Stimulated activated naive CD8-positive, alpha-beta T cell treated with anti-CD3 and anti-CD28 coated beads, Interleukin-15, amount 100 ng/mL, for 72 hours (primary cell): ENCODE results near the gene TCERG1L.

Experiments
- ATAC-seq: fragments of 150-1000 bp; cut with Tn5 transposase; 2 replicates; pipeline ENCODE4 v1.10.0; 2021; ENCODE audit warnings: mild to moderate bottlenecking, moderate library complexity
- DNase-seq, 2 donors: peaks; one replicate each; pipeline ENCODE4 v3.0.0; 2021 to 2022
- H3K27ac Mint-ChIP-seq, 2 donors: one replicate each; pipeline ENCODE4 v1.8.0; 2022; ENCODE audit warnings: mild to moderate bottlenecking in 2 of 2, mixed read lengths in 2 of 2, moderate library complexity in 2 of 2
- H3K27me3 Mint-ChIP-seq: one replicate; pipeline ENCODE4 v1.8.0; 2022; ENCODE audit warnings: mixed read lengths
- H3K4me1 Mint-ChIP-seq: one replicate; pipeline ENCODE4 v1.8.0; 2022; ENCODE audit warnings: mild to moderate bottlenecking, mixed read lengths
- H3K4me3 Mint-ChIP-seq, 2 donors: one replicate each; pipeline ENCODE4 v1.8.0; 2022; ENCODE audit warnings: mild to moderate bottlenecking in 2 of 2, mixed read lengths in 2 of 2, moderate library complexity in 1 of 2
- H3K9me3 Mint-ChIP-seq, 2 donors: one replicate each; pipeline ENCODE4 v1.8.0; 2022; ENCODE audit warnings: mixed read lengths in 2 of 2

Gene TCERG1L

GRCh38 chr10:131205556-131205955, 106.0 kb downstream of the TCERG1L start:
- no peak overlapping the region for H3K4me3 Mint-ChIP-seq
- peaks cover 0 to 7% of the 10 kb centered on the region in 2 donors for H3K9me3 Mint-ChIP-seq
- DNase-seq (no peak), ATAC-seq (no peak)
- peaks cover 9% of the 10 kb centered on the region for H3K27me3 Mint-ChIP-seq
- H3K4me1 Mint-ChIP-seq, result no peaks in the 10 kb centered on the region
- H3K27ac Mint-ChIP-seq, result no peak overlapping the region

DNA sequence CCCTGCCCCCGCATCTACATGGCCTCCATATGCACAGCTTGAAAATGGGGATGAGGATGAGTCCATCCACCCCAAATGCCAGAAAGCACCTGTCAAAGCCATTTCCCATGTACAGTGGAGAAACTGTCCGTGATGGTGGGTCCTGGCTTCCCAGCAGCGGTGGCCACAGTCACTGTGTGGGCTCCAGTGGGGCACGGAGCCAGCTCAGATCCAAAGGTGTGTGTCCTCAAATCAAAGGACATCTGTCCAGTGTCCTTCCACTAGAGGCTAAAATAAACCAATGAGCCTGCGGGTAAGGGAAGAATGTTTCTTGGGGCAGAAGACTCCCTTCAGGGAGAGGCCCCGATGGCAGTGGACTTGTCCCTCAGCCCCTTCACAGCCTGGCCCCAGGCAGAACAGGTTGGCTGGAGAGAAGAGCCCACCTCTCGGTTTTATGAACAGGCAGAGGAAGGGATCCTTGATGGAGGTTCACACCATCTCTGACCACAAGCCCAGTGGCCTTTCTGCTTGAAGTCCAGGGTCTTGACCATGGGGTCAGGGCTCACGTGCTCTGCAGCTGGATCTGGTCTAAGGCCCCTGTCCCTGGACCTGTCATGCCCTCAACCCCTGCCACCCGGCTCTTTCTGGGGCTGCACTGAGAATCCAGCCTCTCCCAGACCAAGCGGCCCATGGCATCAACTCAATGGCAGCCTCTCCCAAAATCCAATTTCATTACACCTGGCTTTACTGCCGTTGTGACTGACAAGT, 106.9 kb downstream of the TCERG1L start:
- no peak overlapping the region for H3K4me3 Mint-ChIP-seq
- no peak for DNase-seq
- H3K27me3 Mint-ChIP-seq, result peaks cover 19% of the 10 kb centered on the region
- H3K9me3 Mint-ChIP-seq, result peaks cover 0 to 7% of the 10 kb centered on the region in 2 donors
- H3K27ac Mint-ChIP-seq, result no peak overlapping the region
- no peaks in the 10 kb centered on the region for H3K4me1 Mint-ChIP-seq
- ATAC-seq, result no peak

GRCh38 chr10:131203456-131204357, 107.8 kb downstream of the TCERG1L start:
- DNase-seq, result no peak
- H3K27ac Mint-ChIP-seq, result no peak overlapping the region
- peaks cover 0 to 7% of the 10 kb centered on the region in 2 donors for H3K9me3 Mint-ChIP-seq
- no peaks in the 10 kb centered on the region for H3K4me1 Mint-ChIP-seq
- ATAC-seq, result no peak
- no peak overlapping the region for H3K4me3 Mint-ChIP-seq
- peaks cover 28% of the 10 kb centered on the region for H3K27me3 Mint-ChIP-seq

DNA sequence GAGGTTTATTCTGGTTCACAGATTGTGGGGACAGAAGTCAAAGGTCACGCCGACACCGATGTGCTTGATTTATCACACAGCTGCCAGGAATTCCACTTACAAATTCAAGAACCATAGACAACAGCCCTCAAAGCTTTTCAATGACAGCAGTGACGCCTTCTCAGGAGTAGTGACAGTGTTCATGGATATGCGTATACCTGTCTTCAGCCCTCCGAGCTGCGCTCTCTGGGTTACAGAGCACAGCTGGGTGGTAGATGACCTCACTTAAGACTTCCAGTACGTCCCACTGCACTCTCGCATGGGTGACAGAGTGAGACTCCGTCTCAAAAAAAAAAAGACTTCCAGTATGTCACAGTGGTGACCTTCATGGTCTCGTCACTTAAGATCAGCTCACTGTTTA, 108.5 kb downstream of the TCERG1L start:
- Mint-ChIP-seq H3K9me3 (peaks cover 0 to 7% of the 10 kb centered on the region in 2 donors), H3K4me3 (no peak overlapping the region), H3K27ac (no peak overlapping the region), H3K27me3 (peaks cover 35% of the 10 kb centered on the region), H3K4me1 (no peaks in the 10 kb centered on the region)
- no peak for DNase-seq
- no peak for ATAC-seq

DNA sequence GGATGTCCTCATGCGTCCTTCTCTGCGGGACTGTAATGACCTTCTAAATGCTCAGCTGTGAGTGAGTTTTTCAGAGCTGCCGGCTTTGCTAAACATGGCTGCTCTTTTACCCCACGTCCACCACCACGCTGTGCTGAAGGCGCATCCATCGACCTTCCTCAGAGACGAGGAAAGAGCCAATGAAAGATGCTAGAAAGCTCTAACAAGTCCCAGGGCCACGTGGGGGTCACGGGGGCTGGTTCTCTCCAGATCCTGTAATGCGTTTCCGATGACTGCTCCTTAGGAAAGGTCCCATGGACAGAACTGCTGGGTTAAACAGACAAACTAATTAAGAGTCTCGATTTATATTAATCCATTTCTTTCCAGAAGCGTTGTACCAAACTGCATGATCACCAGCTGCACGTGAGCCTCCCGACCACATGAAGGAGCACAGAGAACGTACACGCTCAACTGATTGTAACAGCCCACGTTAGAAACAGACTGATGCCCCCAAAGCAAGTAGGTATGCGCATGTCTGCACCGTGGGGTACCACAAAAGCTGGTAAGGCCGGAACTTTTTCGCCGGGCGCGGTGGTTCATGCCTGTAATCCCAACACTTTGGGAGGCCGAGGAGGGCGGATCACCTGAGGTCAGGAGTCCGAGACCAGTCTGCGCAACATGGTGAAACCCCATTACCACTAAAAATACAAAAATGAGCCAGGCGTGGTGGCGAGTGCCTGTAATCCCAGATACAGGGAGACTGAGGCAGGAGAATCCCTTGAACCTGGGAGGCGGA, 109.6 kb downstream of the TCERG1L start:
- Mint-ChIP-seq H3K27me3 (peaks cover 35% of the 10 kb centered on the region), H3K9me3 (peaks cover 0 to 7% of the 10 kb centered on the region in 2 donors), H3K27ac (no peak overlapping the region), H3K4me3 (no peak overlapping the region), H3K4me1 (no peaks in the 10 kb centered on the region)
- no peak for DNase-seq
- ATAC-seq, result no peak

DNA sequence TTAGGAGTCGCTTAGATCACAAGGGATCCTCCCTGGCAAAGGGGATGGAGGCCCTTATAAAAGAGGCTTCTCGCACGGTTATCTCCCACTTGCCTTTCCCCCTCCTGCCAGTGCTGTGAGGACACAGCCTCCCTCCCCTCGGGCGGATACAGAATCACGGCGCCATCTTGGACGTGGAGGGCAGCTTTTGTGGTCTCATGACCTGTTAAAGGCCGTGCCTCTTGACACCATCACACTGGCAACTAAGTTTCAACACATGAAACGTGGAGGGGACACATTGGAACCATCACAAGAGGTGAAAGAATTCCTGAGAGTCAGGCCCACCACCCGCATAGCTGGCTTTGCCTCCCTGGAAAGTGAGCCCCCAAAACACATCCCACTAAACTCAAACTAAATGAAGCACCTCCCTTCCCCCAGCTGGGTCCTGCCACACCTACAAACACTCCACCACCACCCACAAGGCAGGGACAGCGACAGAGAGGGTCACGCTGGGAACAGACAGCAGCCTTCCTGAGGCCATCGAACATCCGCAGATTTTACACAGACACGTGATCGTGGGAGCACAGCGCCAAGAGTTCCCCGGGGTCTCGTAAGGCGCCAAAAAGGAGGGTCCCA, 110.6 kb downstream of the TCERG1L start:
- H3K4me3 Mint-ChIP-seq, result no peak overlapping the region
- peaks cover 0 to 7% of the 10 kb centered on the region in 2 donors for H3K9me3 Mint-ChIP-seq
- no peak overlapping the region for H3K27ac Mint-ChIP-seq
- DNase-seq (no peak), ATAC-seq (no peak)
- H3K4me1 Mint-ChIP-seq, result no peaks in the 10 kb centered on the region
- H3K27me3 Mint-ChIP-seq, result peaks cover 36% of the 10 kb centered on the region

DNA sequence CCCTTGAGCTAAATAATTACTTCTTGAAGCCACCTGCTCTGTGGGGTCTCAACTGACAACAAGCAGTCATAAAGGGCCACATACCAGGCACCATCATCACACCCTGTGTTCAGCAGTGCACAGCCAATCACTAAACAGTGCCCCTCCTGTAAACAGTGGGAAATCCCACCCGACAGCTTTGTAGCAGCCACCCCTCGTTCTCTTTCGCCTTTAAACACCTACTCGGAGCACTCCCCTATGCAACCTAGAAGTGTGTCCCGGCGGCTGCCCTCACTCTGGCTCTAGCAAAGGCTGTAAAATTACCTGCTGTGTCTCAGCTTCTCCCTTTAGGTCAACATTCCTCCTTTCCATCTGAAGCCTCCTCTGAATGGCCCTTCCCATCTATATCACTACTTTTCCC, 111.9 kb downstream of the TCERG1L start:
- H3K9me3 Mint-ChIP-seq, result peaks cover 0 to 7% of the 10 kb centered on the region in 2 donors
- H3K27me3 Mint-ChIP-seq, result peaks cover 41% of the 10 kb centered on the region
- H3K4me1 Mint-ChIP-seq, result no peaks in the 10 kb centered on the region
- DNase-seq, result no peak
- no peak overlapping the region for H3K27ac Mint-ChIP-seq
- H3K4me3 Mint-ChIP-seq, result no peak overlapping the region
- no peak for ATAC-seq

DNA sequence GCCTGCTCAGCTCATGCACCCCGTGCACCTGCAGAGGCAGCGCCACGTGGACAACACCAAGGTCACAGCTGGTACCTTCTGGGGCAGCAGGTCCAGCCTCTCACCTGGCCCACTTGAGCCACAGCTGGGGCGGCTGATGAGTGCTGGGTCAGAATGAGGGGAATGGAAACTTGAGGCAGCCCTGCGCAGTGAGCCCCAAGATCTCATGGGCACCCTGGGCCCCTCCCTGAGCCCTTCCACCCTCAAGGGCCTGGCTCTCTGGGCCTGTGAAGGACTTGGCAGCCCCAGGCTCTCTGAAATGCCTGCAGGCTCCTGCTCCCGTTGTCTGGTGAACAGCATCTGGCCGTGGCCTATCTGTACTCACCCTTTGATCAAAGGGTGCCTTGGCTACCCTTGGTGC, 112.7 kb downstream of the TCERG1L start:
- no peaks in the 10 kb centered on the region for H3K4me1 Mint-ChIP-seq
- no peak overlapping the region for H3K27ac Mint-ChIP-seq
- DNase-seq, result no peak
- H3K4me3 Mint-ChIP-seq, result no peak overlapping the region
- peak; percentile 15 for ATAC-seq
- H3K27me3 Mint-ChIP-seq, result peaks cover 41% of the 10 kb centered on the region
- H3K9me3 Mint-ChIP-seq, result peaks cover 0 to 5% of the 10 kb centered on the region in 2 donors

DNA sequence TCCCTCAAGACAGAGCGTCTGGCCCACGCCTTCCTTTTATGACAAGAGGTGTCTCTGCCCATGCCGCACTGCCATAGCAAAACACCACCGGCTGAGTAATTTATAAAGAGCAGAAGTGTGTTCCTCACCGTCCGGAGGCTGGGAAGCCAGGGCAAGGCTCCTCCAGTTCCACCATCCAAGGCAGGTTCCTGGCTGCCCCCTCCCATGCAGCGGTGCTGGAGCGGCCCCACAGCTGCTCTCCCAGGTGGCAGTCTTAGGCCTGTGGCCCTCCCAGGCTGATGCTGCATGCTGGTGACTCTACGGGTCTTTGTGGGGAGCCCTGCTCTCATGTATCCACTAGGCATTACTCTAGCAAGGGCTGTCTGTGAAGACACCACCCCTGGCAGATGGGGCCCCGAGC, 113.1 kb downstream of the TCERG1L start:
- DNase-seq (no peak), ATAC-seq (peak; percentile 7)
- no peak overlapping the region for H3K27ac Mint-ChIP-seq
- H3K4me3 Mint-ChIP-seq, result no peak overlapping the region
- H3K4me1 Mint-ChIP-seq, result no peaks in the 10 kb centered on the region
- H3K27me3 Mint-ChIP-seq, result peaks cover 41% of the 10 kb centered on the region
- H3K9me3 Mint-ChIP-seq, result peaks cover 0 to under 1% of the 10 kb centered on the region in 2 donors

- peaks cover 0 to 8% of the 10 kb centered on the region in 2 donors for H3K9me3 Mint-ChIP-seq
- ATAC-seq (no peak), DNase-seq (no peak)
- H3K27ac Mint-ChIP-seq, result no peak overlapping the region
- H3K4me1 Mint-ChIP-seq, result no peaks in the 10 kb centered on the region
- peaks cover 39% of the 10 kb centered on the region for H3K27me3 Mint-ChIP-seq
- no peak overlapping the region for H3K4me3 Mint-ChIP-seq
Observed at GRCh38 chr10:131196176-131196885, 115.2 kb downstream of the TCERG1L start.

GRCh38 chr10:131195558-131196159, 115.9 kb downstream of the TCERG1L start:
- no peak for ATAC-seq
- Mint-ChIP-seq H3K9me3 (peaks cover 0 to 14% of the 10 kb centered on the region in 2 donors), H3K27me3 (peaks cover 33% of the 10 kb centered on the region), H3K4me1 (no peaks in the 10 kb centered on the region), H3K27ac (no peak overlapping the region), H3K4me3 (no peak overlapping the region)
- DNase-seq, result no peak

DNA sequence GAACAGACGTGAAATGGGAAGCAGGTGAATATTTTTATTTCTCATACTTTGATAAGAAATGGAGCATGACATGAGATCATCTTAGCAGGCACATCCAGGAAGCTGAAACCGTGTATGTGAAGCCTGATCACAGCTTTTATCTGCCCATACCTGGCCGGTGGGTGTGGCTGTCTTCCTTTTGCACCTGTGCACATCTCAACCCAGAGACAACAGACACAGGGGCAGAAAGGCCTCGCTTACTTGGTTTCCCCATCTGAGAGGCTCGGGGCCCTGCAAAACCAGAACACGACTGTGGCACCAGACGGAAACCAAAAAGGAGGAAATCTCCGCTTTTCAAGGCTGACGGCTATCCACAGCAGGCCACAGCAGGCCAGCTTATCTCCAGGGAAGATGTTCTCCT, 116.4 kb downstream of the TCERG1L start:
- Mint-ChIP-seq H3K4me3 (no peak overlapping the region), H3K27me3 (peaks cover 27% of the 10 kb centered on the region), H3K9me3 (peaks cover 0 to 15% of the 10 kb centered on the region in 2 donors), H3K27ac (no peak overlapping the region), H3K4me1 (no peaks in the 10 kb centered on the region)
- ATAC-seq (no peak), DNase-seq (no peak)

DNA sequence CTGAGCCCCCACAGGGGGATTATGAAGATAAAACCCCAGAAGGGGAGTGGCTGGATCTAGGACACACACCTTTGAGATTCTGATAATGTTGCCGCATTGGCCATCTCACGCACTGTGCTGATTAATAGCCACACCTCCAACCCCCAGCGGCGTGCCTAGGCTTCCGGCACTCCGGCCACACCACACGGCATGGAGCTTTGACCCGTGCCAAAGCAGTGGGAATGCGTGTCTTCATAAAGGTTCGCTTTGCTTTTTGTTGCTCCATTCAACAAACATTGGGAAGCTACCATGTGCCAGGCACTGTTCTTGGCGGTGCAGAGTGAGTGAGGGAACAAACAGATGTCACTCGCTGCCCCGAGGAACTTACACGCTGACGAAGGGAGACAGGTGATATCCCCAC, 117.6 kb downstream of the TCERG1L start:
- no peak for ATAC-seq
- Mint-ChIP-seq H3K4me1 (no peaks in the 10 kb centered on the region), H3K27ac (no peak overlapping the region), H3K4me3 (no peak overlapping the region), H3K27me3 (peaks cover 15% of the 10 kb centered on the region), H3K9me3 (peaks cover 4 to 15% of the 10 kb centered on the region in 2 donors)
- DNase-seq, result no peak

- no peak overlapping the region for H3K4me3 Mint-ChIP-seq
Observed at GRCh38 chr10:131188494-131188893, 123.0 kb downstream of the TCERG1L start.

More at GRCh38 chr10:131188494-131188893, 123.0 kb downstream of the TCERG1L start:
- Mint-ChIP-seq H3K4me1 (no peaks in the 10 kb centered on the region), H3K27me3 (peaks cover 8% of the 10 kb centered on the region), H3K9me3 (peaks cover 4 to 15% of the 10 kb centered on the region in 2 donors), H3K27ac (no peak overlapping the region)
- DNase-seq (no peak), ATAC-seq (no peak)
